ENCODE data around the gene HSF4. TPM values are rescaled to one million over a fixed set of nuclear protein-coding genes. Genes with fewer than 3 reads are reported as not detected.
A peak's percentile ranks its signal among the peaks of the same experiment; 100 is the strongest.

Gene HSF4
- total RNA-seq, 1 donor from 2014 or later, result 11.1 TPM

- DNase-seq (ENCODE audit: extremely low spot score, unreplicated experiment), result no peak
- Mint-ChIP-seq H3K9me3 (no peaks in the 10 kb centered on the region), H3K4me1 (ENCODE audit: unreplicated experiment) (no peaks in the 10 kb centered on the region), H3K36me3 (no peaks in the 10 kb centered on the region), H3K27me3 (no peaks in the 10 kb centered on the region), H3K4me3 (no peak overlapping the region), H3K27ac (no peak overlapping the region)
- TF ChIP-seq CTCF (conservative IDR thresholded peaks at IDR 0.05), result no peak
These were observed 48.9 kb downstream of the HSF4 start for GRCh38 chr16:67213197-67214019.

- no peaks in the 10 kb centered on the region for H3K36me3 Mint-ChIP-seq
- H3K4me3 Mint-ChIP-seq, result no peak overlapping the region
- no peaks in the 10 kb centered on the region for H3K4me1 Mint-ChIP-seq (ENCODE audit: unreplicated experiment)
- no peak overlapping the region for H3K27ac Mint-ChIP-seq
- H3K27me3 Mint-ChIP-seq, result no peaks in the 10 kb centered on the region
- H3K9me3 Mint-ChIP-seq, result no peaks in the 10 kb centered on the region
- no peak for TF ChIP-seq CTCF (conservative IDR thresholded peaks at IDR 0.05)
- DNase-seq (ENCODE audit: extremely low spot score, unreplicated experiment), result no peak
These were observed 51.2 kb downstream of the HSF4 start for GRCh38 chr16:67215706-67216105.

GRCh38 chr16:67216612-67217490 is 52.3 kb downstream of the HSF4 start:
- Mint-ChIP-seq H3K9me3 (no peaks in the 10 kb centered on the region), H3K36me3 (no peaks in the 10 kb centered on the region), H3K4me1 (ENCODE audit: unreplicated experiment) (no peaks in the 10 kb centered on the region), H3K4me3 (no peak overlapping the region), H3K27me3 (no peaks in the 10 kb centered on the region), H3K27ac (no peak overlapping the region)
- no peak for TF ChIP-seq CTCF (conservative IDR thresholded peaks at IDR 0.05)
- DNase-seq (ENCODE audit: extremely low spot score, unreplicated experiment), result no peak

Small RNA genes lying within 50 kb of the gene (microRNA-seq; reads per million reads assigned to microRNA genes)
- 82.9 reads per million, percentile 61 among the genes with 10 or more reads in this experiment for gene MIR328

Other genes starting within 250 kb of the HSF4 start
- gene CDH16, start 245.9 kb upstream of the HSF4 start, total RNA-seq (ENCODE audit: low replicate concordance), result 0.55 and 1.7 TPM in 2 replicates
- gene RRAD, start 239.2 kb upstream of the HSF4 start, total RNA-seq (ENCODE audit: low replicate concordance), result 1.3 and 2.5 TPM in 2 replicates
- 71.3 and 74.2 TPM in 2 replicates for gene CIAO2B, start 230.3 kb upstream of the HSF4 start, total RNA-seq (ENCODE audit: low replicate concordance)
- 44.9 and 54.1 TPM in 2 replicates for gene CES2, start 229.2 kb upstream of the HSF4 start, total RNA-seq (ENCODE audit: low replicate concordance)
- 0.48 and 1.1 TPM in 2 replicates for gene CES3, start 203.5 kb upstream of the HSF4 start, total RNA-seq (ENCODE audit: low replicate concordance)
- gene CES4A, start 176.2 kb upstream of the HSF4 start, total RNA-seq (ENCODE audit: low replicate concordance), result 11.5 and 13.9 TPM in 2 replicates
- 48.8 and 77.1 TPM in 2 replicates for gene CBFB, start 135.6 kb upstream of the HSF4 start, total RNA-seq (ENCODE audit: low replicate concordance)
- gene PHAF1, start 54.8 kb upstream of the HSF4 start, total RNA-seq (ENCODE audit: low replicate concordance), result 22.8 and 26.8 TPM in 2 replicates
- gene B3GNT9, start 13.7 kb upstream of the HSF4 start, total RNA-seq (ENCODE audit: low replicate concordance), result 9.7 and 11.0 TPM in 2 replicates
- 6.2 and 14.8 TPM in 2 replicates for gene TRADD, start 4.8 kb upstream of the HSF4 start, total RNA-seq (ENCODE audit: low replicate concordance)
- 4.5 and 9.2 TPM in 2 replicates for gene FBXL8, start 4.8 kb upstream of the HSF4 start, total RNA-seq (ENCODE audit: low replicate concordance)
- 8.4 and 17.5 TPM in 2 replicates for gene NOL3, start 5.8 kb downstream of the HSF4 start, total RNA-seq (ENCODE audit: low replicate concordance)
- gene MATCAP1, start 19.2 kb downstream of the HSF4 start, total RNA-seq (ENCODE audit: low replicate concordance), result 43.5 and 77.8 TPM in 2 replicates
- 0.41 and 0.86 TPM in 2 replicates for gene EXOC3L1, start 25.4 kb downstream of the HSF4 start, total RNA-seq (ENCODE audit: low replicate concordance)
- 68.8 and 84.5 TPM in 2 replicates for gene E2F4, start 27.4 kb downstream of the HSF4 start, total RNA-seq (ENCODE audit: low replicate concordance)
- gene ELMO3, start 34.4 kb downstream of the HSF4 start, total RNA-seq (ENCODE audit: low replicate concordance), result 9.6 and 19.8 TPM in 2 replicates
- gene TMEM208, start 62.4 kb downstream of the HSF4 start, total RNA-seq (ENCODE audit: low replicate concordance), result 49.2 and 64.4 TPM in 2 replicates
- gene FHOD1, start 82.7 kb downstream of the HSF4 start, total RNA-seq (ENCODE audit: low replicate concordance), result 15.2 and 34.7 TPM in 2 replicates
- gene SLC9A5, start 84.2 kb downstream of the HSF4 start, total RNA-seq (ENCODE audit: low replicate concordance), result 1.0 and 4.4 TPM in 2 replicates
- 2.9 and 3.8 TPM in 2 replicates for gene PLEKHG4, start 114.8 kb downstream of the HSF4 start, total RNA-seq (ENCODE audit: low replicate concordance)
- 0.56 TPM in 1 of 2 replicates, not detected in the other for gene KCTD19, start 162.0 kb downstream of the HSF4 start, total RNA-seq (ENCODE audit: low replicate concordance)
- 0.38 and 1.1 TPM in 2 replicates for gene LRRC36, start 162.1 kb downstream of the HSF4 start, total RNA-seq (ENCODE audit: low replicate concordance)
- 39.3 and 44.5 TPM in 2 replicates for gene TPPP3, start 228.8 kb downstream of the HSF4 start, total RNA-seq (ENCODE audit: low replicate concordance)

Data from type B pancreatic cell (in vitro differentiated cells).